ENCODE results near the gene SCGB1D4. TPM values are rescaled to one million over a fixed set of nuclear protein-coding genes. Genes with fewer than 3 reads are reported as not detected.

The SCGB1D4 gene
- total RNA-seq, 1 donor from 2014 or later, result not detected

DNA sequence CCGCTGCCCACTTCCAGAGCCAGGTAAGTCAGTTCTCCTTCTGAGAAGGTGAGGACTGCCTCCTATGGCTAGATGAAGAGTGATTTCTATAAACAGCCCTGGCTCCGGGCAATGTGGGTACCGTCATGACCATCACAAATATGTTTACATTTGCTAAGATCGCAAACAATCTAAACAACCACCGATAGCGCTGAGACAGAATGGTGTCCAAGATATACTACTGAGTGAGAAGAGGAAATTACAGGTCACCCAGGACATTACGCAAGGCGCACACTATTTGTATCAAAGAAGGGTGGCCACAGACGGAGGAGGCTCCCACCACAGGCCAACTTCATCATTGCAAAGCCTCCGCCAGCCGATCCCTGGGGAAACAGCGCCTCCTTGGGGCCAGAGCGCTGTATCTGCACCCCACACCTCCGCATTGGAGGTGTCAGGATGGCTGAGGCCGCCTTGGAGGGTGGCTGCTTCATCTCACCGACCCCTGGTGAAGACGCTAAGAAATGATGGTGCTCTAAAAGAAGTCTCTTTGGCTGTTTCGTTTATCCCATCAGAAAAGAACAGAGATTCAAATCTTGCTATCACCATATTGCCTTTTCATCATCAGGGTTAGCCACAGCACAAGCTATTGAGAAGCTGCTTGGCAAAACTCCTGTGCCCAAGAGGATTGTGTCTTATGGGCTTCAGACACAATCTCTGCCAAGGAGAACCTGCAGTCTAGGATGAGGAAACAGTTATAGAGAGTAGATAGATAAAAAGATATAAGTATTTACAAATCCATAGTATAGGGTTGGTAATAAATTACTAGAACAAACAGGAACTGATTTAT, 26.1 kb upstream of the SCGB1D4 start:
- peaks cover 28% of the 10 kb centered on the region for H3K27me3 Mint-ChIP-seq (ENCODE audit: low read depth)
- H3K4me1 Mint-ChIP-seq (ENCODE audit: low read depth), result peaks cover 2% of the 10 kb centered on the region
- no peak for DNase-seq (ENCODE audit: low spot score)
- no peaks in the 10 kb centered on the region for H3K36me3 Mint-ChIP-seq (ENCODE audit: low read depth)
- H3K27ac Mint-ChIP-seq (ENCODE audit: unreplicated experiment), result no peak overlapping the region
- no peaks in the 10 kb centered on the region for H3K9me3 Mint-ChIP-seq (ENCODE audit: low read depth)
- no peak overlapping the region for H3K4me3 Mint-ChIP-seq (ENCODE audit: unreplicated experiment)
- TF ChIP-seq, protein P1, sequence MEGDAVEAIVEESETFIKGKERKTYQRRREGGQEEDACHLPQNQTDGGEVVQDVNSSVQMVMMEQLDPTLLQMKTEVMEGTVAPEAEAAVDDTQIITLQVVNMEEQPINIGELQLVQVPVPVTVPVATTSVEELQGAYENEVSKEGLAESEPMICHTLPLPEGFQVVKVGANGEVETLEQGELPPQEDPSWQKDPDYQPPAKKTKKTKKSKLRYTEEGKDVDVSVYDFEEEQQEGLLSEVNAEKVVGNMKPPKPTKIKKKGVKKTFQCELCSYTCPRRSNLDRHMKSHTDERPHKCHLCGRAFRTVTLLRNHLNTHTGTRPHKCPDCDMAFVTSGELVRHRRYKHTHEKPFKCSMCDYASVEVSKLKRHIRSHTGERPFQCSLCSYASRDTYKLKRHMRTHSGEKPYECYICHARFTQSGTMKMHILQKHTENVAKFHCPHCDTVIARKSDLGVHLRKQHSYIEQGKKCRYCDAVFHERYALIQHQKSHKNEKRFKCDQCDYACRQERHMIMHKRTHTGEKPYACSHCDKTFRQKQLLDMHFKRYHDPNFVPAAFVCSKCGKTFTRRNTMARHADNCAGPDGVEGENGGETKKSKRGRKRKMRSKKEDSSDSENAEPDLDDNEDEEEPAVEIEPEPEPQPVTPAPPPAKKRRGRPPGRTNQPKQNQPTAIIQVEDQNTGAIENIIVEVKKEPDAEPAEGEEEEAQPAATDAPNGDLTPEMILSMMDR (IDR thresholded peaks at IDR 0.05), result peak; percentile 71

DNA sequence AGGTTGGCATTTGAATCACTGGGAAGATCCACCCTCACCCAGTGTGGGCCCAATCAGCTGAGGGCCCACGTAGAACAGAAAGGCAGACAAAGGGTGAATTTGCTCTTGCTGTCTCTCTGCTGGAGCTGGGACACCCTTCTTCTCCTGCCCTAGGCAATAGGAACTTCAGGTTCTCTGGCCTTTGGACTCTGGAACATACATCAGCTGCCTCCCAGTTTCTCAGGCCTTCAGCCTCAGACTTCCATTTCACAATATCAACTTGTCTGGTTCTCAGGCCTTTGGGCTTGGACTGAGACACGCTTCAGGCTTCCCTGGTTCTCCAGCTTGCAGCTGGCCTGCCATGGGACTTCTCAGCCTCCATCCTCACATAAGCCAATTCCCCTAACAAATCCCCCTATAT, 23.6 kb upstream of the SCGB1D4 start:
- DNase-seq (ENCODE audit: low spot score), result no peak
- TF ChIP-seq, protein P1 (IDR thresholded peaks at IDR 0.05), result no peak
- Mint-ChIP-seq H3K27me3 (ENCODE audit: low read depth) (peaks cover 33% of the 10 kb centered on the region), H3K9me3 (ENCODE audit: low read depth) (no peaks in the 10 kb centered on the region), H3K4me3 (ENCODE audit: unreplicated experiment) (no peak overlapping the region), H3K27ac (ENCODE audit: unreplicated experiment) (no peak overlapping the region), H3K4me1 (ENCODE audit: low read depth) (peaks cover 2% of the 10 kb centered on the region), H3K36me3 (ENCODE audit: low read depth) (no peaks in the 10 kb centered on the region)

DNA sequence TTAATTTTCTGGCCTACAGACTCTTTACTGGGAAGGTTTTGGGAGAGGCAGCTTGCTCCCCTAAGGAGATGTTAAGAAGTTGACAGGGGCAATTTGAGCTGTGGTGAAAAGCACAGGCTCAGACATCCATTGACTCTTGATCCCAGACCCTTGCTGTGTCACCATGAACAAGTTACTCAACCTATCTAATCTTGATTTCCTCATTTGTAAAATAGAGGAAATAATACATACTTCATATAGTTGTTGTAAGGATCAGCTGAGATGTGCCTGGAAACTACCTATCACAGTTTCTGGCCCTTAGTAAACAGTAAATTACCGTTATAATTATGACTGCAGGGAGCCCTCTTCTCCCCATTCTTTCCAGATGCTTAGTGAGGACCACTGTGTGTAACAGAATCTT, 16.6 kb upstream of the SCGB1D4 start:
- DNase-seq (ENCODE audit: low spot score), result no peak
- H3K4me3 Mint-ChIP-seq (ENCODE audit: unreplicated experiment), result no peak overlapping the region
- H3K36me3 Mint-ChIP-seq (ENCODE audit: low read depth), result no peaks in the 10 kb centered on the region
- H3K27me3 Mint-ChIP-seq (ENCODE audit: low read depth), result peaks cover 51% of the 10 kb centered on the region
- H3K27ac Mint-ChIP-seq (ENCODE audit: unreplicated experiment), result no peak overlapping the region
- TF ChIP-seq, protein P1 (IDR thresholded peaks at IDR 0.05), result no peak
- H3K4me1 Mint-ChIP-seq (ENCODE audit: low read depth), result peaks cover 4% of the 10 kb centered on the region
- no peaks in the 10 kb centered on the region for H3K9me3 Mint-ChIP-seq (ENCODE audit: low read depth)

DNA sequence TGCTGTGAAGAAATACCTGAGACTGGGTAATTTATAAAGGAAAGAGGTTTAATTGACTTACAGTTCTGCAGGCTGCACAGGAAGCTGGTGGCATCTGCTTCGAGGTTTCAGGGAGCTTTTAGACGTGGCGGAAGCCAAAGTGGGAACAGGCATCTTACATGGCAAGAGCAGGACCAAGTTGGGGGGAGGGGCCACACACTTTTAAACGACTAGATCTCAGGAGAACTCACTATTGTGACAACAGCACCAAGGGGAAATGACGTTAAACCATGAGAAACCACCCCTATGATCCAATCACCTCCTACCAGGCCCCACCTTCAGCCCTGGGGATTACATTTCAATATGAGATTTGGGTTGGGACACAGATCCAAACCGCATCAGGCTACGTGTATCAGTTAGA, 11.1 kb upstream of the SCGB1D4 start:
- Mint-ChIP-seq H3K9me3 (ENCODE audit: low read depth) (peaks cover 8% of the 10 kb centered on the region), H3K27ac (ENCODE audit: unreplicated experiment) (no peak overlapping the region), H3K4me1 (ENCODE audit: low read depth) (peaks cover 4% of the 10 kb centered on the region), H3K27me3 (ENCODE audit: low read depth) (peaks cover 39% of the 10 kb centered on the region), H3K36me3 (ENCODE audit: low read depth) (no peaks in the 10 kb centered on the region), H3K4me3 (ENCODE audit: unreplicated experiment) (no peak overlapping the region)
- TF ChIP-seq, protein P1 (IDR thresholded peaks at IDR 0.05), result no peak
- DNase-seq (ENCODE audit: low spot score), result no peak

DNA sequence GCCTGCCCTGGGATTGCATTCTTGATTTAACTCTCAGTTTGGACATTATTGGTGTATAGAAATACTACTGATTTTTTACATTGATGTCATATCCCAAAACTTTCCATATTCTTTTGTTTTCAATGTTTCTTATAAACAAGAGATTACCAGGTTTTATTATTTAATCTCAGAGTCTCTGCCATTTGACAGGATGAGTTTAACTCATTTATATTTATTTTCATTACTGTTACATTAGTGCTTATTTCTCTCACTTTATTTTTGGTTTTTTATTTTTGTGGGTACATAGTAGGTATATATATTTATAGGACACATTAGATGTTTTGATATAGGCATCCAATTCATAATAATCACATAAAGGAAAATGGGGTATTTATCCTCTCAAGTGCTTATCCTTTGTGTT, 9.1 kb upstream of the SCGB1D4 start:
- Mint-ChIP-seq H3K9me3 (ENCODE audit: low read depth) (peaks cover 8% of the 10 kb centered on the region), H3K4me1 (ENCODE audit: low read depth) (peaks cover 4% of the 10 kb centered on the region), H3K27ac (ENCODE audit: unreplicated experiment) (no peak overlapping the region), H3K4me3 (ENCODE audit: unreplicated experiment) (no peak overlapping the region), H3K36me3 (ENCODE audit: low read depth) (no peaks in the 10 kb centered on the region), H3K27me3 (ENCODE audit: low read depth) (peaks cover 32% of the 10 kb centered on the region)
- DNase-seq (ENCODE audit: low spot score), result no peak
- TF ChIP-seq, protein P1 (IDR thresholded peaks at IDR 0.05), result no peak

Measured in chondrocyte (in vitro differentiated cells).